Skeletal muscle tissue (tissue), 4 donors: Measurements from ENCODE around the gene TMPRSS9. TPM values are rescaled to one million over a fixed set of nuclear protein-coding genes. Genes with fewer than 3 reads are reported as not detected.

ENCODE experiments used
- H3K27ac ChIP-seq: one replicate; pipeline ENCODE4 v1.7.0; 2013; ENCODE audit warnings: mild to moderate bottlenecking, low read depth, low read length, inconsistent platforms
- H3K27me3 ChIP-seq, 3 donors: one replicate each; pipeline ENCODE4 v1.7.0; 2013; ENCODE audit warnings: low read length in 3 of 3; ENCODE audit not compliant: control insufficient read depth in 3 of 3, insufficient read depth in 3 of 3
- H3K36me3 ChIP-seq, 3 donors: one replicate each; pipeline ENCODE4 v1.7.0; 2013; ENCODE audit warnings: low read length in 3 of 3; ENCODE audit not compliant: control insufficient read depth in 3 of 3, insufficient read depth in 3 of 3
- H3K4me1 ChIP-seq, 3 donors: one replicate each; pipeline ENCODE4 v1.7.0; 2013; ENCODE audit warnings: low read length in 3 of 3, mild to moderate bottlenecking in 3 of 3; ENCODE audit not compliant: control insufficient read depth in 3 of 3, insufficient read depth in 3 of 3
- H3K4me3 ChIP-seq, 3 donors: one replicate each; pipeline ENCODE4 v1.7.0; 2013; ENCODE audit warnings: low read length in 3 of 3
- H3K9ac ChIP-seq, 3 donors: one replicate each; pipeline ENCODE4 v1.7.0; 2013; ENCODE audit warnings: low read length in 3 of 3, mild to moderate bottlenecking in 3 of 3, moderate library complexity in 2 of 3, low read depth in 1 of 3
- H3K9me3 ChIP-seq, 3 donors: one replicate each; pipeline ENCODE4 v1.7.0; 2013; ENCODE audit warnings: low read length in 3 of 3; ENCODE audit not compliant: control insufficient read depth in 3 of 3
- total RNA-seq: library from RNA; depleted of rRNA; stranded (reverse); fragments of >200 nt; gene quantifications from one replicate; pipeline ENCODE4 v1.2.3, GENCODE V29; 2014
- donor health status: Osteomylitis.

The TMPRSS9 gene
- total RNA-seq, 1 donor from 2014 or later = under 0.01 TPM

GRCh38 chr19:2429917-2430535, 70.0 kb downstream of the TMPRSS9 start:
- H3K27me3 ChIP-seq = no peaks in the 10 kb centered on the region
- no peak overlapping the region for H3K27ac ChIP-seq
- no peaks in the 10 kb centered on the region for H3K9me3 ChIP-seq
- H3K36me3 ChIP-seq = peaks cover 4 to 21% (median 21%) of the 10 kb centered on the region in 3 donors
- H3K4me3 ChIP-seq = no peak overlapping the region
- peaks cover 27 to 32% (median 31%) of the 10 kb centered on the region in 3 donors for H3K4me1 ChIP-seq
- no peak overlapping the region for H3K9ac ChIP-seq

DNA sequence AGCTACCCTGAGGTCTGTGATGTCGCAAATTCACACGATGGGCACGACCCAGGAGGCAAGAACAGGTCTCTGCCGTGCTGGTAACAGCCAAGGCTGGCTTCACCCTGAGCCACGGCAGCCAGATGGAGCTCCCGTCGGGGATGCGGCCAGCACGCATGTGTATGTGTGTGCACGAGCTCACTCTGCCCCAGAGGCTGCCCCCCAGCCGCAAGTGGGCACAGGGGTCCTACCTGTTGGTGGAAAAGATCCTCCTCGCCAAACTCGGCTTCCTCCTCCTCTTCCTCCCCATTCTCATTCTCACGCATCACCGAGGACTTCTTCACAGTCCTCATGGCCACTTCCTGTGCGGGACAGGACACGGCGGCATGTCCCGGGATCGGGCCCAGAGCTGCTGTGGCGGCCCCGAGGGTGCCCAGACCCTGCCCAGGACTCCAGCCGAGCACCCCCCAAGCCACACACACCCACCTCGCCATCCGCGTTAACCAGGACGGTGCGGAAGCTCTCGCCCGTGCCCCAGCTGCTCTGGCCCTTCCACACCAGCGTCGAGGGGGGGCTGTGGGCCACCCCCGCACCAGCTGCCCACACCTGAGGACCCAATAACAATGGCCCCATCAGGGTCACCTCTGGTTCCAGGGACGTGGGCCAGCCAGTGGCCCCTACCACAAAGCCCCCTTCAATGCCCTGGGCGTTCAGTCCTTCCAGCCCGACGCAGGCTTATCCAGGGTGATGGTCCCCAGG, 71.4 kb downstream of the TMPRSS9 start:
- peaks cover 16 to 20% (median 19%) of the 10 kb centered on the region in 3 donors for H3K4me1 ChIP-seq
- H3K9ac ChIP-seq = no peak overlapping the region
- no peaks in the 10 kb centered on the region for H3K27me3 ChIP-seq
- H3K36me3 ChIP-seq = peaks cover 4 to 18% (median 17%) of the 10 kb centered on the region in 3 donors
- no peak overlapping the region for H3K4me3 ChIP-seq
- no peak overlapping the region for H3K27ac ChIP-seq
- H3K9me3 ChIP-seq = no peaks in the 10 kb centered on the region

- Histone ChIP-seq H3K36me3 (peaks cover 4 to 18% (median 16%) of the 10 kb centered on the region in 3 donors), H3K4me3 (no peak overlapping the region), H3K9me3 (no peaks in the 10 kb centered on the region)
These were observed 72.2 kb downstream of the TMPRSS9 start for GRCh38 chr19:2432131-2432848.

GRCh38 chr19:2433854-2434253, 73.8 kb downstream of the TMPRSS9 start:
- Histone ChIP-seq H3K9ac (no peak overlapping the region), H3K27me3 (no peaks in the 10 kb centered on the region), H3K4me3 (no peak overlapping the region), H3K4me1 (peaks cover 0 to 4% (median under 1%) of the 10 kb centered on the region in 3 donors), H3K36me3 (peaks cover 14 to 24% (median 24%) of the 10 kb centered on the region in 3 donors), H3K9me3 (no peaks in the 10 kb centered on the region), H3K27ac (no peak overlapping the region)

More at GRCh38 chr19:2432131-2432848, 72.2 kb downstream of the TMPRSS9 start:
- Histone ChIP-seq H3K27ac (no peak overlapping the region), H3K27me3 (no peaks in the 10 kb centered on the region), H3K4me1 (peaks cover 9 to 15% (median 12%) of the 10 kb centered on the region in 3 donors), H3K9ac (no peak overlapping the region)

DNA sequence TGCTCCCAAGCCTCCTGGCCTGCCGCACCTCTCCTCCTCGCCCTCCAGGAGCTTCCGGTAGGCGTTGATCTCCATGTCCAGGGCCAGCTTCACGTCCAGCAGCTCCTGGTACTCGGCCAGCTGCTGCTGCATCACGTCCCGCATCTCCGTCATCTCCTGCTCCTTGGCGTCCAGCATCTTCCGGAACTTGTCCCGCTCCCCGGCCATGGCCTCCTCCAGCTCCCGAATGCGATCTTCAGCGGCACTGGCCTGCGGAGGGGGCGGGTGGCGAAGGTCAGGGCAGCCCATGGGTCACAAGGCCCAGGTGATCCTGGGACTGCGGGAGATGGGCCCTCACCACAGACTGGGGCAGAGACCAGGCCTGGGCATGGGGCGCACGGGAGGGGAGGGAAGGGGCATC, 74.2 kb downstream of the TMPRSS9 start:
- peaks cover 14 to 24% (median 24%) of the 10 kb centered on the region in 3 donors for H3K36me3 ChIP-seq

DNA sequence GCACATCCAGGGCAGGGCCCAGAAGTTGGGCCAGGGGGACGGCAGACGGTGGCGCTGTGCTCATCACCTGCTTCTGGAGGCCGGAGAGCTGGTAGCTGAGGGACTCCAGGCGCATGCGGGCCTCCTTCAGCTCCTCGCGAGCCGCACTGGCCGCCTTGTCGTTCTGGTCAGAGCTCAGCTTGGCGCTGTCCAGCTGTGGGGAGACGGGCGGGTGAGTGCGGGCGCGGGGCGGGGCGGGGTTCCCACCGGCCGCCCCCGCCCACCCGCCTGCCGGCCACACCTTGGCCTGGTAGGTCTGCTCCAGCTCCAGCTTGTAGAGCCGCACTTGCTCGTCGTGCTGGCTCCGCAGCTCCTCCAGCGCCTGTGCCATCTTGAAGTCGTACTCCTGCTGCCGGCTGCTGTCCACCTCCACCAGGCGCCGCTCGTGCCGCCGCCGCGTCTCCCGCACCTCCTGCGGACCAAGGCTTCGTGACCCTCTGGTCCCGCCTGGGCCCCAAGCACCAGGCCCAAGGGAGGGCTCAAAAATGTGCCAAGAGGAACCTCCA, 74.7 kb downstream of the TMPRSS9 start:
- Histone ChIP-seq H3K9me3 (no peaks in the 10 kb centered on the region), H3K9ac (no peak overlapping the region), H3K4me1 (no peaks in the 10 kb centered on the region), H3K4me3 (no peak overlapping the region), H3K27ac (no peak overlapping the region), H3K36me3 (peaks cover 14 to 24% (median 24%) of the 10 kb centered on the region in 3 donors), H3K27me3 (no peaks in the 10 kb centered on the region)

More for the DNA sequence above, 74.2 kb downstream of the TMPRSS9 start:
- H3K9me3 ChIP-seq = no peaks in the 10 kb centered on the region
- no peak overlapping the region for H3K27ac ChIP-seq
- no peaks in the 10 kb centered on the region for H3K4me1 ChIP-seq
- no peak overlapping the region for H3K4me3 ChIP-seq
- H3K9ac ChIP-seq = no peak overlapping the region
- H3K27me3 ChIP-seq = no peaks in the 10 kb centered on the region

DNA sequence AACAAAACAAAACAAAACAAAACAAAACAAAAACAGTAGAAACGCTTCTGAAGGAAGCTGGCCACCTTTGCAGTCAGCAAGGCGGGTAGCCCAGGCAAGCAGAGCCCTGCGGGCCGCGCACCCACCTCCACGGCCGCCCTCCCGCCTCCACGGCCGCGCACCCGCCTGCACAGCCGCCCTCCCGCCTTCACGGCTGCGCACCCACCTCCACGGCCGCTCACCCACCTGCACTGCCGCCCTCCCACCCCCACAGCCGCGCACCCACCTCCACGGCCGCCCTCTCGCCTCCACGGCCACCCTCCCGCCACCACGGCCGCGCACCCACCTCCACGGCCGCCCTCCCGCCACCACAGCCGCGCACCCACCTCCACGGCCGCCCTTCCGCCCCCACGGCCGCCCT, 76.3 kb downstream of the TMPRSS9 start:
- no peaks in the 10 kb centered on the region for H3K4me1 ChIP-seq
- peaks cover 14 to 18% (median 18%) of the 10 kb centered on the region in 3 donors for H3K36me3 ChIP-seq
- no peak overlapping the region for H3K27ac ChIP-seq
- H3K9me3 ChIP-seq = no peaks in the 10 kb centered on the region
- H3K4me3 ChIP-seq = no peak overlapping the region
- no peak overlapping the region for H3K9ac ChIP-seq
- H3K27me3 ChIP-seq = no peaks in the 10 kb centered on the region

- Histone ChIP-seq H3K36me3 (peaks cover 14 to 16% (median 15%) of the 10 kb centered on the region in 3 donors), H3K4me3 (no peak overlapping the region), H3K4me1 (no peaks in the 10 kb centered on the region), H3K9ac (no peak overlapping the region), H3K27ac (no peak overlapping the region), H3K9me3 (no peaks in the 10 kb centered on the region), H3K27me3 (no peaks in the 10 kb centered on the region)
These were observed 76.9 kb downstream of the TMPRSS9 start for GRCh38 chr19:2436926-2437325.

DNA sequence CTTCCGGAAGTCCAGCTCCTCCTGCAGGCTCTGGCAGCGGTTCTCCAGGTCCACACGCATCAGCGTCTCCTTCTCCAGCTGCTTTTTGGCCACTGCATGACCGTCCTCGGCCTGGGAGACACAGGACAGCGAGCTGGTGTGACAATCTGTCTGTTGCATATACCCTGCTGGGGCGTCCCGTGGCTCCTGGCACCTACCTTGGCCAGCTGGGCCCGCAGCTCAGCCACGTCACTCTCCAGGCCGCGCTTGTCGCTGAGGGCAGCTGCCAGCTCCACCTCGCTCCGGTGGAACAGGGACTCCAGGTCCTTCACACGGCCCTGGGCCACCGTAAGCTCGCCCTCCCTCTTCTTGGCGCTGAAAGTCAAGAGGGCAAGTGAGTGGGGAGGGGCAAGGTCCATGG, 78.1 kb downstream of the TMPRSS9 start:
- Histone ChIP-seq H3K4me1 (no peaks in the 10 kb centered on the region), H3K36me3 (peaks cover 14 to 17% (median 16%) of the 10 kb centered on the region in 3 donors), H3K27me3 (no peaks in the 10 kb centered on the region), H3K27ac (no peak overlapping the region), H3K4me3 (no peak overlapping the region), H3K9me3 (no peaks in the 10 kb centered on the region), H3K9ac (no peak overlapping the region)
